A172 (cell line): ENCODE data around the gene KANSL1L. TPM values are rescaled to one million over a fixed set of nuclear protein-coding genes. Genes with fewer than 3 reads are reported as not detected.
"Not testable (repeated sequence)": the region's sequence is repeated elsewhere in the genome, so short reads cannot be mapped to it uniquely, and the experiment has no call there.

ENCODE experiments used
- DNase-seq: peaks from one replicate; pipeline ENCODE4 v3.0.0-alpha.2; 2015; ENCODE audit warnings: low spot score
- total RNA-seq: library from RNA; depleted of rRNA; stranded (reverse); fragments of >200 nt; shearing (Covaris generic); gene quantifications from 2 replicates; pipeline ENCODE4 v1.2.3, GENCODE V29; 2014

KANSL1L gene
- total RNA-seq, 1 experiment from 2014 or later: 18.6 TPM

- DNase-seq: not testable (repeated sequence)
These were observed 5.9 kb upstream of the KANSL1L start for GRCh38 chr2:210177115-210177514.

GRCh38 chr2:210174086-210174485 is 2.9 kb upstream of the KANSL1L start:
- DNase-seq: no peak

- DNase-seq: no peak
These were observed 988 bp upstream of the KANSL1L start for GRCh38 chr2:210172219-210172575.

- DNase-seq: peak; percentile 91
These were observed 534 bp downstream of the KANSL1L start for GRCh38 chr2:210170446-210171303.

GRCh38 chr2:210170196-210170445 is 1.1 kb downstream of the KANSL1L start:
- no peak for DNase-seq

GRCh38 chr2:210169516-210170195 is 1.6 kb downstream of the KANSL1L start:
- DNase-seq: peak; percentile 42

- peak; percentile 15 for DNase-seq
These were observed 4.0 kb downstream of the KANSL1L start for GRCh38 chr2:210167227-210167626.

- no peak for DNase-seq
These were observed 8.6 kb downstream of the KANSL1L start for GRCh38 chr2:210162466-210163124.

- no peak for DNase-seq
These were observed 12.2 kb downstream of the KANSL1L start for GRCh38 chr2:210159059-210159458.

GRCh38 chr2:210158236-210158635 is 13.0 kb downstream of the KANSL1L start:
- no peak for DNase-seq

- DNase-seq: no peak
These were observed 13.7 kb downstream of the KANSL1L start for GRCh38 chr2:210157526-210157925.

GRCh38 chr2:210147614-210148013 is 23.6 kb downstream of the KANSL1L start:
- no peak for DNase-seq

- DNase-seq: no peak
These were observed 39.0 kb downstream of the KANSL1L start for GRCh38 chr2:210132239-210132638.

GRCh38 chr2:210128961-210129360 is 42.2 kb downstream of the KANSL1L start:
- no peak for DNase-seq

GRCh38 chr2:210113614-210114235 is 57.5 kb downstream of the KANSL1L start:
- no peak for DNase-seq

- no peak for DNase-seq
These were observed 58.3 kb downstream of the KANSL1L start for GRCh38 chr2:210112871-210113270.

GRCh38 chr2:210099940-210100339 is 71.3 kb downstream of the KANSL1L start:
- DNase-seq: no peak

GRCh38 chr2:210094787-210095186 is 76.4 kb downstream of the KANSL1L start:
- DNase-seq: no peak

- no peak for DNase-seq
These were observed 78.4 kb downstream of the KANSL1L start for GRCh38 chr2:210092791-210093190.

- DNase-seq: no peak
These were observed 84.3 kb downstream of the KANSL1L start for GRCh38 chr2:210086930-210087329.

GRCh38 chr2:210086292-210086691 is 84.9 kb downstream of the KANSL1L start:
- DNase-seq: no peak

- DNase-seq: peak; percentile 37
These were observed 98.2 kb downstream of the KANSL1L start for GRCh38 chr2:210072922-210073509.
